K562 (cell line): ENCODE measurements around the gene AMPD3. TPM values are rescaled to one million over a fixed set of nuclear protein-coding genes. Genes with fewer than 3 reads are reported as not detected.

Source experiments
- FOXP1 ChIP-seq: sonication (generic); formaldehyde crosslinking; IDR thresholded peaks from 2 replicates; pipeline ENCODE4 v1.8.0; 2022; ENCODE audit warnings: mild to moderate bottlenecking, missing genetic modification reagents
- GABPB1 ChIP-seq: sonication (generic); formaldehyde crosslinking; IDR thresholded peaks from 2 replicates; pipeline ENCODE4 v1.8.0; 2022; ENCODE audit warnings: mild to moderate bottlenecking, missing genetic modification reagents
- KAT7 ChIP-seq: sonication (generic); formaldehyde crosslinking; IDR thresholded peaks from 2 replicates; pipeline ENCODE4 v1.8.0; 2022; ENCODE audit warnings: missing genetic modification reagents, mild to moderate bottlenecking, borderline replicate concordance
- MBD2 ChIP-seq: sonication (generic); IDR thresholded peaks from 2 replicates; pipeline ENCODE4 v1.6.1; 2016; ENCODE audit warnings: low read depth, borderline replicate concordance
- MCM3 ChIP-seq: fragments of 450-650 bp; IDR thresholded peaks from 2 replicates; pipeline ENCODE4 v1.6.1; 2016
- OTX1 ChIP-seq: fragments of 450-650 bp; formaldehyde crosslinking; IDR thresholded peaks from 2 replicates; pipeline ENCODE4 v1.4.0; 2022; ENCODE audit warnings: mild to moderate bottlenecking
- POLR2B ChIP-seq: fragments of 450-650 bp; IDR thresholded peaks from 2 replicates; pipeline ENCODE4 v1.6.1; 2018; ENCODE audit warnings: low read depth; ENCODE audit not compliant: partially characterized antibody
- RB1 ChIP-seq: fragments of 450-650 bp; IDR thresholded peaks from 2 replicates; pipeline ENCODE4 v1.6.1; 2017; ENCODE audit warnings: low read depth, mild to moderate bottlenecking
- RBFOX2 ChIP-seq: fragments of 200-400 bp; formaldehyde crosslinking; IDR thresholded peaks from 2 replicates; pipeline ENCODE4 v1.6.1; 2017; ENCODE audit warnings: low read depth, mild to moderate bottlenecking, low read length, moderate library complexity
- RBM22 ChIP-seq: fragments of 200-400 bp; formaldehyde crosslinking; IDR thresholded peaks from 2 replicates; pipeline ENCODE4 v1.6.1; 2018; ENCODE audit warnings: low read length, low read depth; ENCODE audit not compliant: poor library complexity, severe bottlenecking
- TBL1XR1 ChIP-seq, 2 experiments: IDR thresholded peaks; 2 replicates each; pipeline ENCODE4 v1.6.1; 2012; ENCODE audit warnings: improper control_type of control experiment in 2 of 2, low read length in 2 of 2, mild to moderate bottlenecking in 1 of 2
- TBP ChIP-seq: optimal IDR thresholded peaks from 2 replicates; pipeline ENCODE3; 2011; ENCODE audit warnings: low read depth, low read length, improper control_type of control experiment
- TCF7L2 ChIP-seq: fragments of 150-350 bp; IDR thresholded peaks from 2 replicates; pipeline ENCODE4 v1.6.1; 2016; ENCODE audit warnings: low read depth, mild to moderate bottlenecking, low read length, moderate library complexity
- ZNF175 ChIP-seq: fragments of 200-800 bp; sonication (Bioruptor generic); IDR thresholded peaks from 2 replicates; pipeline ENCODE4 v1.6.1; 2016; ENCODE audit warnings: low read depth, mild to moderate bottlenecking, missing genetic modification characterization, missing compliant biosample characterization
- polyA plus RNA-seq, 8 experiments: library from polyadenylated mRNA; depleted of rRNA in 4 of 8; stranded (reverse) in 5 of 8; unstranded in 3 of 8; fragments of >200 nt; fragmentation: Nextera tagmentation in 2 of 8; fragmentation: Illumina TruSeq in 1 of 8; extraction: Ambion mirVana in 2 of 8; extraction: Trizol in 1 of 8; gene quantifications; 2 replicates each; pipeline versions ENCODE4 v1.2.1 to v1.2.3, GENCODE V29; 2011 to 2014; ENCODE audit warnings: inconsistent platforms in 1 of 8, missing spikeins in 1 of 8
- total RNA-seq, 7 experiments: library from RNA; depleted of rRNA in 6 of 7; stranded (reverse); fragments of >200 nt in 6 of 7; fragmentation: Illumina TruSeq in 2 of 7; extraction: Trizol in 2 of 7; gene quantifications; 2 replicates each; pipeline versions ENCODE4 v1.2.1 to v1.2.3, GENCODE V29; 2011 to 2021; ENCODE audit warnings: low replicate concordance in 1 of 7
- TF ChIP-seq, protein P1 (sequence below): fragments of 450-650 bp; IDR thresholded peaks from 2 replicates; pipeline ENCODE4 v1.6.1; 2018; ENCODE audit not compliant: partially characterized antibody
- TF ChIP-seq, protein P2 (sequence below), 2 experiments: fragments of 250-450 bp in 1 of 2; fragments of 450-650 bp in 1 of 2; sonication (Bioruptor Pico) in 1 of 2; IDR thresholded peaks; 2 replicates each; pipeline versions ENCODE4 v1.6.1 to v1.8.0; 2016 to 2021; ENCODE audit warnings: mild to moderate bottlenecking in 2 of 2, moderate library complexity in 2 of 2, missing compliant biosample characterization in 1 of 2, missing genetic modification characterization in 1 of 2
- TF ChIP-seq, protein P3 (sequence below): fragments of 450-650 bp; formaldehyde crosslinking; IDR thresholded peaks from 2 replicates; pipeline ENCODE4 v1.4.0; 2020; ENCODE audit warnings: mild to moderate bottlenecking, moderate library complexity
- TF ChIP-seq, protein P4 (sequence below), 2 experiments: fragments of 150-350 bp in 1 of 2; IDR thresholded peaks; 2 replicates each; pipeline ENCODE4 v1.6.1; 2012 to 2016; ENCODE audit warnings: low read depth in 2 of 2, low read length in 2 of 2, mild to moderate bottlenecking in 1 of 2, moderate library complexity in 1 of 2

AMPD3 gene
- total and polyA plus RNA-seq, 9 of the 15 experiments (the other 6 are each of a cell fraction or from before 2014, with no cell fraction given): 4.4 to 23.6 (median 11.2) TPM

DNA sequence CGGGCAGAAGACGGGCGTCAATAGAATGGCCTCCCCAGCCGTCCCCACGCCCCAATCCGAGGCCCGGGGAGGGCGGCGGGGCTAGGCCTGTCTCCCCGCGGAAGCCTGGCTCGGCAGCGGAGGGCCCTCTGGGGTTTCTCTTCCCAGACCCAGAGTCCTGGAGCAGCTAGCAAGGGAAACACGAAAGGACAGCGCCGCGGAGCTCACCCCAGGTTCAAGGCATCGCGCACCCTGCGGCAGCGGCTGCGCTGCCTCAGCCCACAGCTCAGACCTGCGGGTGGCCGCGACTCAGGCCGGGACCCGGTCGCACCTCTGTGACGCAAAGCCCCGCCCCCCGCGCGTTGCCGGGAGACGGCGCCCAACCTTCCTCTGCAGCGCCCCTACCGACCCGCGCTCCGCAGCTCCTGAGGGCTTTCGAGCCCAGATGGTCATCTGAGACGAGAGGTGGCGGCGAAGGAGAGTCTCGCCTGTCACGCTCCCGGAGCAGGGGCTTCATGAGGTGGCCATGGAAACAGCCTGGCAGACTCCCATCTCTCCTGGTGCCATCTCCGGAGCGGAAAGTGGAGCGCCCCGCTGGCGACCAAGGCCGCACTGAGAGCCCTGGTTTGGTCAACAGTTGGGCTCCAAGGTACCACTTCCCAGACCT, 86.0 kb downstream of the AMPD3 start, which contains the start of gene RNF141 (continued):
- TF ChIP-seq, protein P1, sequence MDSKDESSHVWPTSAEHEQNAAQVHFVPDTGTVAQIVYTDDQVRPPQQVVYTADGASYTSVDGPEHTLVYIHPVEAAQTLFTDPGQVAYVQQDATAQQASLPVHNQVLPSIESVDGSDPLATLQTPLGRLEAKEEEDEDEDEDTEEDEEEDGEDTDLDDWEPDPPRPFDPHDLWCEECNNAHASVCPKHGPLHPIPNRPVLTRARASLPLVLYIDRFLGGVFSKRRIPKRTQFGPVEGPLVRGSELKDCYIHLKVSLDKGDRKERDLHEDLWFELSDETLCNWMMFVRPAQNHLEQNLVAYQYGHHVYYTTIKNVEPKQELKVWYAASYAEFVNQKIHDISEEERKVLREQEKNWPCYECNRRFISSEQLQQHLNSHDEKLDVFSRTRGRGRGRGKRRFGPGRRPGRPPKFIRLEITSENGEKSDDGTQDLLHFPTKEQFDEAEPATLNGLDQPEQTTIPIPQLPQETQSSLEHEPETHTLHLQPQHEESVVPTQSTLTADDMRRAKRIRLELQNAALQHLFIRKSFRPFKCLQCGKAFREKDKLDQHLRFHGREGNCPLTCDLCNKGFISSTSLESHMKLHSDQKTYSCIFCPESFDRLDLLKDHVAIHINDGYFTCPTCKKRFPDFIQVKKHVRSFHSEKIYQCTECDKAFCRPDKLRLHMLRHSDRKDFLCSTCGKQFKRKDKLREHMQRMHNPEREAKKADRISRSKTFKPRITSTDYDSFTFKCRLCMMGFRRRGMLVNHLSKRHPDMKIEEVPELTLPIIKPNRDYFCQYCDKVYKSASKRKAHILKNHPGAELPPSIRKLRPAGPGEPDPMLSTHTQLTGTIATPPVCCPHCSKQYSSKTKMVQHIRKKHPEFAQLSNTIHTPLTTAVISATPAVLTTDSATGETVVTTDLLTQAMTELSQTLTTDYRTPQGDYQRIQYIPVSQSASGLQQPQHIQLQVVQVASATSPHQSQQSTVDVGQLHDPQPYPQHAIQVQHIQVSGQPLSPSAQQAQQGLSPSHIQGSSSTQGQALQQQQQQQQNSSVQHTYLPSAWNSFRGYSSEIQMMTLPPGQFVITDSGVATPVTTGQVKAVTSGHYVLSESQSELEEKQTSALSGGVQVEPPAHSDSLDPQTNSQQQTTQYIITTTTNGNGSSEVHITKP: peak; percentile 6
- TF ChIP-seq, protein P2, sequence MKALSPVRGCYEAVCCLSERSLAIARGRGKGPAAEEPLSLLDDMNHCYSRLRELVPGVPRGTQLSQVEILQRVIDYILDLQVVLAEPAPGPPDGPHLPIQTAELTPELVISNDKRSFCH (CRISPR knock-in tag; IDR thresholded peaks at IDR 0.05): no peak
- TF ChIP-seq, protein P2 (tag; IDR thresholded peaks at IDR 0.05): peak; percentile 90; the same call in 1 of the 2 replicates
- peak; percentile 79 for TF ChIP-seq FOXP1 (CRISPR knock-in tag)
- TF ChIP-seq GABPB1 (CRISPR knock-in tag): peak; percentile 82
- TF ChIP-seq RBFOX2: peak; percentile 98
- TF ChIP-seq RB1: peak; percentile 89
- no peak for TF ChIP-seq OTX1
- TF ChIP-seq, protein P3, sequence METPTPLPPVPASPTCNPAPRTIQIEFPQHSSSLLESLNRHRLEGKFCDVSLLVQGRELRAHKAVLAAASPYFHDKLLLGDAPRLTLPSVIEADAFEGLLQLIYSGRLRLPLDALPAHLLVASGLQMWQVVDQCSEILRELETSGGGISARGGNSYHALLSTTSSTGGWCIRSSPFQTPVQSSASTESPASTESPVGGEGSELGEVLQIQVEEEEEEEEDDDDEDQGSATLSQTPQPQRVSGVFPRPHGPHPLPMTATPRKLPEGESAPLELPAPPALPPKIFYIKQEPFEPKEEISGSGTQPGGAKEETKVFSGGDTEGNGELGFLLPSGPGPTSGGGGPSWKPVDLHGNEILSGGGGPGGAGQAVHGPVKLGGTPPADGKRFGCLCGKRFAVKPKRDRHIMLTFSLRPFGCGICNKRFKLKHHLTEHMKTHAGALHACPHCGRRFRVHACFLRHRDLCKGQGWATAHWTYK (CRISPR knock-in tag): 0 out of 2 replicates have a peak, but pooled peaks have one; percentile 27
- TF ChIP-seq TBP: peak; percentile 86
- no peak for TF ChIP-seq TCF7L2
- TF ChIP-seq KAT7 (CRISPR knock-in tag): peak; percentile 97; the same call in 1 of the 2 replicates
- TF ChIP-seq, protein P4, sequence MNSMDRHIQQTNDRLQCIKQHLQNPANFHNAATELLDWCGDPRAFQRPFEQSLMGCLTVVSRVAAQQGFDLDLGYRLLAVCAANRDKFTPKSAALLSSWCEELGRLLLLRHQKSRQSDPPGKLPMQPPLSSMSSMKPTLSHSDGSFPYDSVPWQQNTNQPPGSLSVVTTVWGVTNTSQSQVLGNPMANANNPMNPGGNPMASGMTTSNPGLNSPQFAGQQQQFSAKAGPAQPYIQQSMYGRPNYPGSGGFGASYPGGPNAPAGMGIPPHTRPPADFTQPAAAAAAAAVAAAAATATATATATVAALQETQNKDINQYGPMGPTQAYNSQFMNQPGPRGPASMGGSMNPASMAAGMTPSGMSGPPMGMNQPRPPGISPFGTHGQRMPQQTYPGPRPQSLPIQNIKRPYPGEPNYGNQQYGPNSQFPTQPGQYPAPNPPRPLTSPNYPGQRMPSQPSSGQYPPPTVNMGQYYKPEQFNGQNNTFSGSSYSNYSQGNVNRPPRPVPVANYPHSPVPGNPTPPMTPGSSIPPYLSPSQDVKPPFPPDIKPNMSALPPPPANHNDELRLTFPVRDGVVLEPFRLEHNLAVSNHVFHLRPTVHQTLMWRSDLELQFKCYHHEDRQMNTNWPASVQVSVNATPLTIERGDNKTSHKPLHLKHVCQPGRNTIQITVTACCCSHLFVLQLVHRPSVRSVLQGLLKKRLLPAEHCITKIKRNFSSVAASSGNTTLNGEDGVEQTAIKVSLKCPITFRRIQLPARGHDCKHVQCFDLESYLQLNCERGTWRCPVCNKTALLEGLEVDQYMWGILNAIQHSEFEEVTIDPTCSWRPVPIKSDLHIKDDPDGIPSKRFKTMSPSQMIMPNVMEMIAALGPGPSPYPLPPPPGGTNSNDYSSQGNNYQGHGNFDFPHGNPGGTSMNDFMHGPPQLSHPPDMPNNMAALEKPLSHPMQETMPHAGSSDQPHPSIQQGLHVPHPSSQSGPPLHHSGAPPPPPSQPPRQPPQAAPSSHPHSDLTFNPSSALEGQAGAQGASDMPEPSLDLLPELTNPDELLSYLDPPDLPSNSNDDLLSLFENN (IDR thresholded peaks at IDR 0.05; ENCODE audit: low read depth in 2 of 2, low read length in 2 of 2): peak in 1 of 2 experiments; percentile 76; a peak in 1 of 4 replicates
- 0 out of 2 replicates have a peak, but pooled peaks have one; percentile 62 for TF ChIP-seq ZNF175
- TF ChIP-seq RBM22: peak; percentile 97
- no peak for TF ChIP-seq MCM3
- peak; percentile 56 to 69; a peak in 1 of 4 replicates for TF ChIP-seq TBL1XR1 (IDR thresholded peaks at IDR 0.05; ENCODE audit: low read length in 2 of 2)
- TF ChIP-seq POLR2B: peak; percentile 92
- peak; percentile 76; the same call in 1 of the 2 replicates for TF ChIP-seq MBD2
